Stimulated activated naive CD4-positive, alpha-beta T cell treated with Interleukin-2 at 50 U/mL for 16 hours (primary cell): ENCODE measurements around the gene POU3F1.
"Not testable (repeated sequence)": the region's sequence is repeated elsewhere in the genome, so short reads cannot be mapped to it uniquely, and the experiment has no call there.

Source experiments
- DNase-seq: peaks from one replicate; lab custom pipeline; 2025; lab: John Stamatoyannopoulos, UW

Gene POU3F1

GRCh38 chr1:38047603-38048141 lies 1.1 kb upstream of the POU3F1 start:
- no peak for DNase-seq

GRCh38 chr1:38046884-38047602 lies 450 bp upstream of the POU3F1 start:
- DNase-seq, result peak; percentile 82

GRCh38 chr1:38045401-38046332 lies 926 bp downstream of the POU3F1 start:
- DNase-seq, result no peak

- no peak for DNase-seq
Measured at GRCh38 chr1:38044221-38045215, 2.1 kb downstream of the POU3F1 start.

GRCh38 chr1:38043036-38043747 lies 3.4 kb downstream of the POU3F1 start:
- no peak for DNase-seq

- DNase-seq, result no peak
Measured at GRCh38 chr1:38041936-38042834, 4.4 kb downstream of the POU3F1 start.

- DNase-seq, result no peak
Measured at GRCh38 chr1:38039331-38040088, 7.1 kb downstream of the POU3F1 start.

GRCh38 chr1:38038861-38039260 lies 7.7 kb downstream of the POU3F1 start:
- DNase-seq, result no peak

- no peak for DNase-seq
Measured at GRCh38 chr1:38037221-38037939, 9.2 kb downstream of the POU3F1 start.

GRCh38 chr1:38034871-38035270 lies 11.7 kb downstream of the POU3F1 start:
- no peak for DNase-seq

- not testable (repeated sequence) for DNase-seq
Measured at GRCh38 chr1:38032992-38033391, 13.6 kb downstream of the POU3F1 start.

- DNase-seq, result no peak
Measured at GRCh38 chr1:38031513-38031866, 15.1 kb downstream of the POU3F1 start.

GRCh38 chr1:38030596-38031512 lies 15.7 kb downstream of the POU3F1 start:
- no peak for DNase-seq

GRCh38 chr1:38029685-38030511 lies 16.7 kb downstream of the POU3F1 start:
- peak; percentile 81 for DNase-seq

- DNase-seq, result no peak
Measured at GRCh38 chr1:38029081-38029681, 17.4 kb downstream of the POU3F1 start.

- no peak for DNase-seq
Measured at GRCh38 chr1:38028671-38029070, 17.9 kb downstream of the POU3F1 start.
